Uterus (tissue), 2 donors: Measurements from ENCODE around the gene EDDM3A.

Experiments
- POLR2A ChIP-seq, 2 donors: fragments of 450-650 bp; IDR thresholded peaks; one replicate each; pipeline ENCODE4 v1.6.1; 2016; ENCODE audit warnings: antibody characterized with exemption in 2 of 2, mild to moderate bottlenecking in 1 of 2, moderate library complexity in 1 of 2
- TF ChIP-seq, protein P1 (sequence below), 4 experiments: fragments of 200-600 bp in 2 of 4; fragments of 450-650 bp in 2 of 4; sonication (generic) in 2 of 4; IDR thresholded peaks; one replicate each; pipeline ENCODE4 v1.5.1; 2016 to 2019; ENCODE audit warnings: antibody characterized with exemption in 4 of 4, mild to moderate bottlenecking in 2 of 4, moderate library complexity in 1 of 4

DNA sequence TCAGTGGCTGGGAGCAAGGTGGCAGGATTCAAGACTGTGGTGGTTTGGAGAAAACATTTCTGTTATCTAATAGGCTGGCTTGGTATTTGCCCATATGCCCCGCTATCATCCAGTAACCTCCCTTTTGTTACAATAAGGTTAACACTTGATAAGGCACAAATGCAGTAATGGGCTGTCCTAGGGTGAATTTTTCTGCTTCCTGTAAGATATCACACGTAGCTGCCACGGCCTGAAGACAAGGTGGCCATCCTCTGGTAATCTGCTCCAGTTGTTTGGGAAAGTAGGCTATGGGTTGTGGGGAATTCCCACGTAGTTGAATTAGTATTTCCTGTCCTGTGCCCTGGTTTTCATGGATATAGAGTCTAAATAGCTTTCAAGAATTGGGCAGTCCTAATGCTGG lies 34.0 kb upstream of the EDDM3A start:
- no peak for TF ChIP-seq POLR2A (IDR thresholded peaks at IDR 0.05)
- TF ChIP-seq, protein P1, sequence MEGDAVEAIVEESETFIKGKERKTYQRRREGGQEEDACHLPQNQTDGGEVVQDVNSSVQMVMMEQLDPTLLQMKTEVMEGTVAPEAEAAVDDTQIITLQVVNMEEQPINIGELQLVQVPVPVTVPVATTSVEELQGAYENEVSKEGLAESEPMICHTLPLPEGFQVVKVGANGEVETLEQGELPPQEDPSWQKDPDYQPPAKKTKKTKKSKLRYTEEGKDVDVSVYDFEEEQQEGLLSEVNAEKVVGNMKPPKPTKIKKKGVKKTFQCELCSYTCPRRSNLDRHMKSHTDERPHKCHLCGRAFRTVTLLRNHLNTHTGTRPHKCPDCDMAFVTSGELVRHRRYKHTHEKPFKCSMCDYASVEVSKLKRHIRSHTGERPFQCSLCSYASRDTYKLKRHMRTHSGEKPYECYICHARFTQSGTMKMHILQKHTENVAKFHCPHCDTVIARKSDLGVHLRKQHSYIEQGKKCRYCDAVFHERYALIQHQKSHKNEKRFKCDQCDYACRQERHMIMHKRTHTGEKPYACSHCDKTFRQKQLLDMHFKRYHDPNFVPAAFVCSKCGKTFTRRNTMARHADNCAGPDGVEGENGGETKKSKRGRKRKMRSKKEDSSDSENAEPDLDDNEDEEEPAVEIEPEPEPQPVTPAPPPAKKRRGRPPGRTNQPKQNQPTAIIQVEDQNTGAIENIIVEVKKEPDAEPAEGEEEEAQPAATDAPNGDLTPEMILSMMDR (IDR thresholded peaks at IDR 0.05) = no peak
